Measurements from ENCODE around the gene SNRNP70.

GRCh38 chr19:49153167-49153809 lies 68.0 kb downstream of the SNRNP70 start:
- no peak for TF ChIP-seq POLR2A (IDR thresholded peaks at IDR 0.05)
- TF ChIP-seq, protein P1, sequence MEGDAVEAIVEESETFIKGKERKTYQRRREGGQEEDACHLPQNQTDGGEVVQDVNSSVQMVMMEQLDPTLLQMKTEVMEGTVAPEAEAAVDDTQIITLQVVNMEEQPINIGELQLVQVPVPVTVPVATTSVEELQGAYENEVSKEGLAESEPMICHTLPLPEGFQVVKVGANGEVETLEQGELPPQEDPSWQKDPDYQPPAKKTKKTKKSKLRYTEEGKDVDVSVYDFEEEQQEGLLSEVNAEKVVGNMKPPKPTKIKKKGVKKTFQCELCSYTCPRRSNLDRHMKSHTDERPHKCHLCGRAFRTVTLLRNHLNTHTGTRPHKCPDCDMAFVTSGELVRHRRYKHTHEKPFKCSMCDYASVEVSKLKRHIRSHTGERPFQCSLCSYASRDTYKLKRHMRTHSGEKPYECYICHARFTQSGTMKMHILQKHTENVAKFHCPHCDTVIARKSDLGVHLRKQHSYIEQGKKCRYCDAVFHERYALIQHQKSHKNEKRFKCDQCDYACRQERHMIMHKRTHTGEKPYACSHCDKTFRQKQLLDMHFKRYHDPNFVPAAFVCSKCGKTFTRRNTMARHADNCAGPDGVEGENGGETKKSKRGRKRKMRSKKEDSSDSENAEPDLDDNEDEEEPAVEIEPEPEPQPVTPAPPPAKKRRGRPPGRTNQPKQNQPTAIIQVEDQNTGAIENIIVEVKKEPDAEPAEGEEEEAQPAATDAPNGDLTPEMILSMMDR (IDR thresholded peaks at IDR 0.05) = no peak
